K562 treated with DMSO at 1 percent for 4 hours (cell line): ENCODE data around the gene NEBL. TPM values are rescaled to one million over a fixed set of nuclear protein-coding genes. Genes with fewer than 3 reads are reported as not detected.

ENCODE experiments used
- total RNA-seq: library from RNA; unstranded; fragments of 300-600 nt; gene quantifications from 2 replicates; pipeline ENCODE4 v1.2.3, GENCODE V29; 2022; ENCODE audit not compliant: insufficient read depth

NEBL gene
- total RNA-seq = 15.7 and 18.8 TPM in 2 replicates

DNA sequence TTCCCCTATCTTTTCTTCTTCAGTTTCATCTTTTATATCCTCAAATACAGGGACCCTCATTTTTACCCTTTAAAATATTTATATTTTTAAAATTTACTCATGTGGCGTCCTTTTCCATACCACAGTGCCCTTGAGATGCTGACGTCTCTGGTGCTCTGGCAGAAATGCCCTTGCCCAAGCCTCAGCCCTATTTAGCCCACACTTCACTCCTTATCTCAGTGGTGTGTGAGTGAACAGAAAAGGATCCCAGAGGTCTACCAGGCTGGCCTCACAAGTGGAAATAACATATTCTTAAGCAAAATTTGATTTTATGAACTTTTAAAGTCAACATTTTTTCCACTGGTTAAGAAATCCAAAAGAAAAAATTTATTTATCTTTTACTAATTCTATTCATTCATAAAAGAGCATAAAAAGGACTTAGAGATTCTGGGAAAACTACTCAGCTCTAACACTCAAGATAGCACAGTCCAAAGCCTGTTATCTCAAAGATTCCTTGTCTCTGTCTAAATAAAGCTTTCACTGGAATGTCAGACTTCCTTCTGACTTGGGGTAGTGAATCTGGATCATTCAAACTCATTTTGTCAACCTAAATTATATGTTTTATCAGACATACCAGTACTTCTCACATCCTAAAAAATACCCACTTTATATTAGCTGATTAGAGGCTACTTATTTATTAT is at the start of gene NEBL:
Gene NEBL (minus strand): TSS at position 166 of the 680 bp plus-strand sequence. CDS start 106 bp downstream, at position 60.

